ENCODE results near the gene OIT3. TPM values are rescaled to one million over a fixed set of nuclear protein-coding genes. Genes with fewer than 3 reads are reported as not detected.

The OIT3 gene
- polyA plus RNA-seq, 2 donors, result 0.04 TPM; not detected in 1

DNA sequence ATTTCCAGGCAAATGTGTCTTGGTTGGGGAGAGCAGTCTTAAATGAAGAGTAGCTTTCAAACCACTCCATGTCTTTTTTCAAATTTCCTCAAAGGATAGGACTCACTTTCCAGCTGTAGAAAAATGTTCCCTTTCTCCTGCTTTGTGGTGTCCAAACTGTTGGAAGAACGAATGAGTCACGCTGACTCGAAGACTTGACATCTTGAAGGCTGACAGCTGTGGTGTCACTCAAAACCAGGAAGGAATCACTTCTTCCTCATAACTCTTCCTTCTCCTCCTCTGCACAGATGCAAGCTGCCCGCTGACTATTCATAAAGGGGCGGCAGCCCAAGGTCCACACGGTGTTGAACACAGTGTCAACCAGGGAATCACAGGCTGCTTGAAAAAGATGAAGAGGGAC is 41.8 kb downstream of the OIT3 start:
- no peaks in the 10 kb centered on the region for H3K27me3 ChIP-seq (ENCODE audit: control insufficient read depth in 1 of 2, insufficient read depth in 2 of 2, low read length in 2 of 2)
- WGBS, 2 donors, result 91 to 94% methylated on average over 6 of the region's 6 CpGs
- no peak overlapping the region for H3K27ac ChIP-seq (ENCODE audit: low read depth in 2 of 2, low read length in 1 of 2)
- no peaks in the 10 kb centered on the region for H3K4me1 ChIP-seq (ENCODE audit: control insufficient read depth in 2 of 2, insufficient read depth in 2 of 2, low read length in 1 of 2)
- H3K4me3 ChIP-seq (ENCODE audit: low read depth in 1 of 2, low read length in 2 of 2), result no peak overlapping the region
- H3K36me3 ChIP-seq (ENCODE audit: control insufficient read depth in 2 of 2, insufficient read depth in 2 of 2, low read length in 1 of 2), result no peaks in the 10 kb centered on the region
- H3K9me3 ChIP-seq (ENCODE audit: control insufficient read depth in 2 of 2, insufficient read depth in 1 of 2, low read depth in 1 of 2, low read length in 1 of 2), result no peaks in the 10 kb centered on the region

DNA sequence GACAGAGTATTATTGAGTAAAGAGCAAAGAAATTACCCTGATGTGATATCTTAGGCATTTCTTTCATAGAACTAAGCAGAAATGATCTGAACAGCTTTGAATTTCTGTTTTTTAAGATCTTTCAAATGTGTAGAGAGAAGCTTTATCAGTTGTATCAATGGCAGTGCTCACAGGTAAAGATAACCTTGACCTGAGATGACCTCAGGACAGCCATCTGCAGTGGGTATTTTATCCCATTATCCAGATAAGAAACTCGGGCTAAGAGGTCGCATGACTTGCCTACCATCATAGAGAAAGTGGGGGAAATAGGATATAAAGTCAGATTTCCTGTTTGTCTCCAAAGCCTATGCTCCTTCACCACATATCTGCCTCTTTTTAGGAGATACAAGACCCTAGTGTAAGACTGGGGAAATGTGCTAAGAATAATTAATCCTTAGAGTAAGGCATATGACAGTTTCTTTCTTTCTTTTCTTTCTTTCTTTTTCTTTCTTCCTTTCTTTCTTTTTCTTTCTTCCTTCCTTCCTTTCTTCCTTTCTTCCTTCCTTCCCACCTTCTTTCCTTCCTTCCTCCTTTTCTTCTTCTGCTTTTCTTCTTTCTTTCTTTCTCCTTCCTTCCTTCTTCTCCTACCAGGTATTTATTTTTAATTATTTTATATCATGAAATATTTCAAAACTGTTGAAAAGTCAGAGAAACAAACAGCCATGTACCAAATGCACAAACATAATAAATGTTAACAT is 50.1 kb downstream of the OIT3 start:
- H3K27ac ChIP-seq (ENCODE audit: low read depth in 2 of 2, low read length in 1 of 2), result no peak overlapping the region
- H3K9me3 ChIP-seq (ENCODE audit: control insufficient read depth in 2 of 2, insufficient read depth in 1 of 2, low read depth in 1 of 2, low read length in 1 of 2), result no peaks in the 10 kb centered on the region
- H3K4me1 ChIP-seq (ENCODE audit: control insufficient read depth in 2 of 2, insufficient read depth in 2 of 2, low read length in 1 of 2), result no peaks in the 10 kb centered on the region
- no peaks in the 10 kb centered on the region for H3K27me3 ChIP-seq (ENCODE audit: control insufficient read depth in 1 of 2, insufficient read depth in 2 of 2, low read length in 2 of 2)
- 68% methylated on average over 2 of the region's 2 CpGs for WGBS, 2 donors
- no peaks in the 10 kb centered on the region for H3K36me3 ChIP-seq (ENCODE audit: control insufficient read depth in 2 of 2, insufficient read depth in 2 of 2, low read length in 1 of 2)
- no peak overlapping the region for H3K4me3 ChIP-seq (ENCODE audit: low read depth in 1 of 2, low read length in 2 of 2)

- Histone ChIP-seq H3K4me1 (ENCODE audit: control insufficient read depth in 2 of 2, insufficient read depth in 2 of 2, low read length in 1 of 2) (no peaks in the 10 kb centered on the region), H3K27me3 (ENCODE audit: control insufficient read depth in 1 of 2, insufficient read depth in 2 of 2, low read length in 2 of 2) (no peaks in the 10 kb centered on the region), H3K36me3 (ENCODE audit: control insufficient read depth in 2 of 2, insufficient read depth in 2 of 2, low read length in 1 of 2) (no peaks in the 10 kb centered on the region), H3K4me3 (ENCODE audit: low read depth in 1 of 2, low read length in 2 of 2) (no peak overlapping the region), H3K9me3 (ENCODE audit: control insufficient read depth in 2 of 2, insufficient read depth in 1 of 2, low read depth in 1 of 2, low read length in 1 of 2) (no peaks in the 10 kb centered on the region), H3K27ac (ENCODE audit: low read depth in 2 of 2, low read length in 1 of 2) (no peak overlapping the region)
- 87 to 96% methylated on average over 1 of the region's 1 CpG for WGBS, 2 donors
These were observed 53.4 kb downstream of the OIT3 start for GRCh38 chr10:72946963-72947362.

DNA sequence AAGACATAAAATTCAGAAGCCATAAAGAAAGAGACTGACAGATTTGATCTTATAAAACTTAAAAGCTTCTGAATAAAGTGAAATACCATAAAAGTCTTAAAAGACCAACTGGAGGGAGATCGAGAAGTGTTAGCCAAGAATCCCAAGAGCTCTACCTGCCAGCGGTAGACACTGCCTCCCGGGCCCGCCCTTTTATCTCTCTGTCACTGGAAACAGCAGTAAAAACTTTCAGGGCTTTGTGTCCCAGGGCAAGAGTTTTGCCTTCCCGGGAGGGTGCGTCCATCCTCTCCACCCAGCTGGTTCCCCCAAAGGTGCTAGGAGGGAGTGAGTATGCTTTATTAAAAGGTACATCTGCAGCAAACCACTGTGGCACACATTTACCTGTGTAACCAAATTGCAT is 55.2 kb downstream of the OIT3 start:
- H3K4me3 ChIP-seq (ENCODE audit: low read depth in 1 of 2, low read length in 2 of 2), result no peak overlapping the region
- H3K4me1 ChIP-seq (ENCODE audit: control insufficient read depth in 2 of 2, insufficient read depth in 2 of 2, low read length in 1 of 2), result no peaks in the 10 kb centered on the region
- 46 to 52% methylated on average over 6 of the region's 6 CpGs for WGBS, 2 donors
- no peaks in the 10 kb centered on the region for H3K27me3 ChIP-seq (ENCODE audit: control insufficient read depth in 1 of 2, insufficient read depth in 2 of 2, low read length in 2 of 2)
- H3K36me3 ChIP-seq (ENCODE audit: control insufficient read depth in 2 of 2, insufficient read depth in 2 of 2, low read length in 1 of 2), result no peaks in the 10 kb centered on the region
- H3K27ac ChIP-seq (ENCODE audit: low read depth in 2 of 2, low read length in 1 of 2), result no peak overlapping the region
- no peaks in the 10 kb centered on the region for H3K9me3 ChIP-seq (ENCODE audit: control insufficient read depth in 2 of 2, insufficient read depth in 1 of 2, low read depth in 1 of 2, low read length in 1 of 2)

GRCh38 chr10:72951760-72952159 is 58.2 kb downstream of the OIT3 start:
- no peaks in the 10 kb centered on the region for H3K4me1 ChIP-seq (ENCODE audit: control insufficient read depth in 2 of 2, insufficient read depth in 2 of 2, low read length in 1 of 2)
- no peak overlapping the region for H3K27ac ChIP-seq (ENCODE audit: low read depth in 2 of 2, low read length in 1 of 2)
- 48 to 52% methylated on average over 3 of the region's 3 CpGs for WGBS, 2 donors
- no peaks in the 10 kb centered on the region for H3K9me3 ChIP-seq (ENCODE audit: control insufficient read depth in 2 of 2, insufficient read depth in 1 of 2, low read depth in 1 of 2, low read length in 1 of 2)
- H3K36me3 ChIP-seq (ENCODE audit: control insufficient read depth in 2 of 2, insufficient read depth in 2 of 2, low read length in 1 of 2), result no peaks in the 10 kb centered on the region
- H3K4me3 ChIP-seq (ENCODE audit: low read depth in 1 of 2, low read length in 2 of 2), result no peak overlapping the region
- H3K27me3 ChIP-seq (ENCODE audit: control insufficient read depth in 1 of 2, insufficient read depth in 2 of 2, low read length in 2 of 2), result no peaks in the 10 kb centered on the region

GRCh38 chr10:72952189-72952588 is 58.6 kb downstream of the OIT3 start:
- Histone ChIP-seq H3K36me3 (ENCODE audit: control insufficient read depth in 2 of 2, insufficient read depth in 2 of 2, low read length in 1 of 2) (no peaks in the 10 kb centered on the region), H3K27me3 (ENCODE audit: control insufficient read depth in 1 of 2, insufficient read depth in 2 of 2, low read length in 2 of 2) (no peaks in the 10 kb centered on the region), H3K9me3 (ENCODE audit: control insufficient read depth in 2 of 2, insufficient read depth in 1 of 2, low read depth in 1 of 2, low read length in 1 of 2) (no peaks in the 10 kb centered on the region), H3K4me3 (ENCODE audit: low read depth in 1 of 2, low read length in 2 of 2) (no peak overlapping the region), H3K4me1 (ENCODE audit: control insufficient read depth in 2 of 2, insufficient read depth in 2 of 2, low read length in 1 of 2) (no peaks in the 10 kb centered on the region), H3K27ac (ENCODE audit: low read depth in 2 of 2, low read length in 1 of 2) (no peak overlapping the region)
- WGBS, 2 donors, result 76 to 85% methylated on average over 6 of the region's 6 CpGs

GRCh38 chr10:72952642-72953158 is 59.2 kb downstream of the OIT3 start:
- no peaks in the 10 kb centered on the region for H3K9me3 ChIP-seq (ENCODE audit: control insufficient read depth in 2 of 2, insufficient read depth in 1 of 2, low read depth in 1 of 2, low read length in 1 of 2)
- H3K4me3 ChIP-seq (ENCODE audit: low read depth in 1 of 2, low read length in 2 of 2), result no peak overlapping the region
- no peaks in the 10 kb centered on the region for H3K27me3 ChIP-seq (ENCODE audit: control insufficient read depth in 1 of 2, insufficient read depth in 2 of 2, low read length in 2 of 2)
- no peaks in the 10 kb centered on the region for H3K36me3 ChIP-seq (ENCODE audit: control insufficient read depth in 2 of 2, insufficient read depth in 2 of 2, low read length in 1 of 2)
- no peak overlapping the region for H3K27ac ChIP-seq (ENCODE audit: low read depth in 2 of 2, low read length in 1 of 2)
- no peaks in the 10 kb centered on the region for H3K4me1 ChIP-seq (ENCODE audit: control insufficient read depth in 2 of 2, insufficient read depth in 2 of 2, low read length in 1 of 2)
- WGBS, 2 donors, result 66 to 69% methylated on average over 5 of the region's 5 CpGs

DNA sequence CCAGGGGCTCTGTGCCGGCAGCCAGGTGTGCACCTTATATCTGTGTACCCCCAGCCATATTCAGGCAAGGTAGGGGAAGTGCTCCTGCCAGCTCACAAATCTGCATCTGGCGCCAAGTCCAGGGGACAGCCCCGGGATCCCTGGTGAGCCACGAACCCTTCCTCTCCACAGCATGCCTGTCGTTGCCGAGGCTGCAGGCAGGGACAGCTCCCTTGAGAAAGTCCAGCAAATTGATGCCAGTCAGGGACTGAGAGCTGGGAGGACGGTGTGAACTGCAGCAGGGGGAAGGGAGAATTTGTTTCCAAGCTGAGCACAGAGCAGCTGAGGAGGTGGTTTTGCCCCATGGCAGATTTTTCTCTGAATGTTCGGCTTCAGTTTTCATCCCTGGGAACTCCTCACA is 60.1 kb downstream of the OIT3 start:
- Histone ChIP-seq H3K4me3 (ENCODE audit: low read depth in 1 of 2, low read length in 2 of 2) (no peak overlapping the region), H3K9me3 (ENCODE audit: control insufficient read depth in 2 of 2, insufficient read depth in 1 of 2, low read depth in 1 of 2, low read length in 1 of 2) (no peaks in the 10 kb centered on the region), H3K4me1 (ENCODE audit: control insufficient read depth in 2 of 2, insufficient read depth in 2 of 2, low read length in 1 of 2) (no peaks in the 10 kb centered on the region), H3K27me3 (ENCODE audit: control insufficient read depth in 1 of 2, insufficient read depth in 2 of 2, low read length in 2 of 2) (no peaks in the 10 kb centered on the region), H3K27ac (ENCODE audit: low read depth in 2 of 2, low read length in 1 of 2) (no peak overlapping the region), H3K36me3 (ENCODE audit: control insufficient read depth in 2 of 2, insufficient read depth in 2 of 2, low read length in 1 of 2) (no peaks in the 10 kb centered on the region)
- 47 to 55% methylated on average over 8 of the region's 8 CpGs for WGBS, 2 donors

DNA sequence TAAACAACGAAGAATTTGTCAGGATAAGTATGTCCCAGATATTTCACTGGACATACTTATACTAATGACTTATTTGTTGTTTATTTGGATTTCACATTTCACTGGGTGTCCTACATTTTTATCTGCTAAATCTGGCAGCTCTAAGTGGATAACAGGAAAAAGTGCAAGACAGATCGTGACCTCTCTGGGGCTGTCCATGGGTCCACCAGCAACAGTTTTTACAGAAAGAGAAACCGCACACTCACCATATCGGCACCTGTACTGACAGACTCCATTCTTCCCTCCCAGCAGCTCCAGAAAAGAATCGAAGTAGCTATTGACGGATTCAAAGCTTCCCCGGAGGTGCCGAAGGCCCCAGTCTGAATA is 60.7 kb downstream of the OIT3 start:
- H3K4me3 ChIP-seq (ENCODE audit: low read depth in 1 of 2, low read length in 2 of 2), result no peak overlapping the region
- H3K4me1 ChIP-seq (ENCODE audit: control insufficient read depth in 2 of 2, insufficient read depth in 2 of 2, low read length in 1 of 2), result no peaks in the 10 kb centered on the region
- WGBS, 2 donors, result 68 to 80% methylated on average over 8 of the region's 8 CpGs
- H3K36me3 ChIP-seq (ENCODE audit: control insufficient read depth in 2 of 2, insufficient read depth in 2 of 2, low read length in 1 of 2), result no peaks in the 10 kb centered on the region
- H3K9me3 ChIP-seq (ENCODE audit: control insufficient read depth in 2 of 2, insufficient read depth in 1 of 2, low read depth in 1 of 2, low read length in 1 of 2), result no peaks in the 10 kb centered on the region
- no peaks in the 10 kb centered on the region for H3K27me3 ChIP-seq (ENCODE audit: control insufficient read depth in 1 of 2, insufficient read depth in 2 of 2, low read length in 2 of 2)
- H3K27ac ChIP-seq (ENCODE audit: low read depth in 2 of 2, low read length in 1 of 2), result no peak overlapping the region

Data from esophagus (tissue), 2 donors.